Lung (tissue), 12 donors: Measurements from ENCODE around the gene ANKUB1. TPM values are rescaled to one million over a fixed set of nuclear protein-coding genes. Genes with fewer than 3 reads are reported as not detected.

Experiments used
- ATAC-seq: fragments of 200-7000 bp; cut with Tn5 transposase; one replicate; pipeline ENCODE4 v1.9.1; 2020; ENCODE audit warnings: moderate number of reproducible peaks; ENCODE audit not compliant: insufficient read depth, low FRiP score
- DNase-seq, 3 donors: peaks; one replicate each; pipeline ENCODE4 v3.0.0-alpha.2; 2013 to 2017
- H3K27ac ChIP-seq, 2 donors: one replicate each; pipeline ENCODE4 v1.5.1; 2013; ENCODE audit warnings: mild to moderate bottlenecking in 2 of 2, moderate library complexity in 2 of 2, control low read depth in 1 of 2, inconsistent platforms in 1 of 2, low read depth in 1 of 2, low read length in 1 of 2
- H3K27me3 ChIP-seq, 3 donors: one replicate each; pipeline ENCODE4 v1.5.1; 2013; ENCODE audit warnings: low read length in 2 of 3; ENCODE audit not compliant: control insufficient read depth in 3 of 3, insufficient read depth in 3 of 3
- H3K36me3 ChIP-seq, 4 donors: one replicate each; pipeline ENCODE4 v1.5.1; 2013; ENCODE audit warnings: low read length in 4 of 4, mild to moderate bottlenecking in 1 of 4, moderate library complexity in 1 of 4; ENCODE audit not compliant: control insufficient read depth in 4 of 4, insufficient read depth in 4 of 4
- H3K4me1 ChIP-seq, 5 donors: one replicate each; pipeline ENCODE4 v1.5.1; 2013; ENCODE audit warnings: low read length in 5 of 5, mild to moderate bottlenecking in 2 of 5, moderate library complexity in 1 of 5; ENCODE audit not compliant: control insufficient read depth in 5 of 5, insufficient read depth in 5 of 5
- H3K4me3 ChIP-seq: one replicate; pipeline ENCODE4 v1.5.1; 2013; ENCODE audit warnings: mild to moderate bottlenecking, control low read depth, moderate library complexity
- H3K9ac ChIP-seq, 2 donors: one replicate each; pipeline ENCODE4 v1.5.1; 2013; ENCODE audit warnings: low read length in 2 of 2, control low read depth in 1 of 2; ENCODE audit not compliant: insufficient read depth in 1 of 2
- H3K9me3 ChIP-seq, 4 donors: one replicate each; pipeline ENCODE4 v1.5.1; 2013; ENCODE audit warnings: low read length in 3 of 4, mild to moderate bottlenecking in 1 of 4, moderate library complexity in 1 of 4; ENCODE audit not compliant: control insufficient read depth in 4 of 4, insufficient read depth in 3 of 4
- WGBS, 2 donors: extraction: QIAGEN DNeasy Blood & Tissue Kit; methylation state at CpG; one replicate each; pipeline ENCODE4 v1.1.7; 2013; 5-methylcytosine and 5-hydroxymethylcytosine counted together
- polyA plus RNA-seq, 2 donors: library from polyadenylated mRNA; stranded (reverse); fragments of 200-250 nt; gene quantifications; one replicate each; pipeline ENCODE4 v1.2.1, GENCODE V29; 2013
- total RNA-seq, 2 donors: library from RNA; depleted of rRNA in 1 of 2; stranded (reverse); fragments of >200 nt in 1 of 2; gene quantifications; one replicate each; pipeline ENCODE4 v1.2.1, GENCODE V29; 2014 to 2021
- TF ChIP-seq, protein P1 (sequence below): IDR thresholded peaks from 2 replicates; pipeline ENCODE4 v1.5.1; 2012; ENCODE audit warnings: mild to moderate bottlenecking; ENCODE audit errors: control extremely low read depth, extremely low read depth
- donor health status: control.
- donor health status: control.
- donor health status: Bipolar disorder and iron deficiency.
- donor health status: healthy.
- donor health status: DM: yes; HTN: yes; CAD: no.

ANKUB1 gene
- total and polyA plus RNA-seq, 4 donors: 1.3 to 6.7 (median 2.4) TPM

DNA sequence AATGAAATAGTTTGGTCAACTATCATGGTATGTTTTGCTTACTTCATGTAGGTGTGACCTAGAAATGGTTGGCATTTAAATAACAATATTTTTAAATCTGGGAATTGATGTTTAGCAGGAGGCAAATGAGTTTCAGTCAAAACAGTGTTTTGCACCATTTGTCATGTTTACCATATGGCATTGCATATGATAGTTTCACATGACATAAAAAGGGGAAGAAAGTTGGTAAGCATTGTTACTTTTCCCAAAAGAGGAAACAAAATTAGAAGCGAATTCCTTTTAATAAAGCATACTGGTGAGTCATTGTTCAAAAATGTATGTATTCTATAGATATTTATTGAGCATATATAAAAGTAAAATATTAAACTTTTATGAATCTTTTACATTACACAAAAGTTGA, 23.0 kb upstream of the ANKUB1 start:
- Histone ChIP-seq H3K27ac (no peak overlapping the region), H3K9ac (no peak overlapping the region), H3K36me3 (no peaks in the 10 kb centered on the region), H3K4me3 (no peak overlapping the region), H3K27me3 (no peaks in the 10 kb centered on the region), H3K4me1 (peaks cover 0 to 19% (median 14%) of the 10 kb centered on the region in 5 donors), H3K9me3 (no peaks in the 10 kb centered on the region)
- no peak for ATAC-seq
- no peak for DNase-seq
- WGBS, 2 donors: 30 to 57% methylated on average over 1 of the region's 1 CpG
- TF ChIP-seq, protein P1, sequence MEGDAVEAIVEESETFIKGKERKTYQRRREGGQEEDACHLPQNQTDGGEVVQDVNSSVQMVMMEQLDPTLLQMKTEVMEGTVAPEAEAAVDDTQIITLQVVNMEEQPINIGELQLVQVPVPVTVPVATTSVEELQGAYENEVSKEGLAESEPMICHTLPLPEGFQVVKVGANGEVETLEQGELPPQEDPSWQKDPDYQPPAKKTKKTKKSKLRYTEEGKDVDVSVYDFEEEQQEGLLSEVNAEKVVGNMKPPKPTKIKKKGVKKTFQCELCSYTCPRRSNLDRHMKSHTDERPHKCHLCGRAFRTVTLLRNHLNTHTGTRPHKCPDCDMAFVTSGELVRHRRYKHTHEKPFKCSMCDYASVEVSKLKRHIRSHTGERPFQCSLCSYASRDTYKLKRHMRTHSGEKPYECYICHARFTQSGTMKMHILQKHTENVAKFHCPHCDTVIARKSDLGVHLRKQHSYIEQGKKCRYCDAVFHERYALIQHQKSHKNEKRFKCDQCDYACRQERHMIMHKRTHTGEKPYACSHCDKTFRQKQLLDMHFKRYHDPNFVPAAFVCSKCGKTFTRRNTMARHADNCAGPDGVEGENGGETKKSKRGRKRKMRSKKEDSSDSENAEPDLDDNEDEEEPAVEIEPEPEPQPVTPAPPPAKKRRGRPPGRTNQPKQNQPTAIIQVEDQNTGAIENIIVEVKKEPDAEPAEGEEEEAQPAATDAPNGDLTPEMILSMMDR: no peak

DNA sequence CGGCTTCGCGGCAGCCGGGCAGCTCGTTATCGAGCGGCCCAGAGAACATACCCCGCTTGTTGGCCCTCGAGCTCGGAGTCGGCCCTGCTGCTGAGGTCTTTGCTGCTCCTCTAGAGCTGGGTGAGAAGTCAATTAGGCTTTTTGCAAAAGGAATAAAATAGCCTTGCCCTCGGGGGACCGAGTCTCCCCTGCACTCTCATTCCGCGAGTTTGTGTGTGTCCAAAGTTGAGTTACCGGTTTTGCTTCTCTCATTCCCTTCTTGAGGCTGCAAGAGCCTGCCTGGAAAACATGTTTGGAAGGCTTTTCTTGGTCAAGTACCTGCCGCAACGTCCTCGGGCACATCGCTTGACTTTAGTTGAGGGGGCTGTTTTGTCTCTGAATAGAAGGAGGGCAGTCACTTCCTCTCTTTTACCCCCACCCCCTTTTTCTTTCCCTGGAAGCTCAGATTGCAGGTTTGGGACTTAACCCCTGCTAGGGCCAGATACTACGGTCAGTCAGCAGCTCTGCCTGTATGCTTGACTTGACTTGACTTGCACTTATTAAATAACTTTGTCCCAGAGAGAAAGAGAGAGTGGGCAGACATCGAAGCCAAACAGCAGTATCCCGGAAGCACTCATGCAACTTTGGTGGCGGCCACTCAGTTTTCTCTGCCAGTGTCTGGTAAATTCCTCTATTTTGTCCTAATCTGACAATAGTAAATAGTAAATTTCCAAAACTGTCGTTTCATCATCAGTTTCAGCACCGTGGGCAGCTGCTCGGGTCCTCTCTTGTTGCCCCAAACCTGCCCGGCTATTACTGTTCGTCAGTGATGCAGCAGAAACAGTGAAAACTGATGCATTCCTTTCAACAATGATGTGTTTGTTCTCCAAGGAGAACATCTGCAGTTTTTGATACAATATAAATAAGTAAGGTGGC, 21.3 kb upstream of the ANKUB1 start:
- peak overlapping the region; percentile 98 to 99 for H3K27ac ChIP-seq
- H3K27me3 ChIP-seq: no peaks in the 10 kb centered on the region
- DNase-seq: peak; percentile 56 to 81 (median 77)
- TF ChIP-seq, protein P1: no peak
- peaks cover 0 to 19% (median 14%) of the 10 kb centered on the region in 5 donors for H3K4me1 ChIP-seq
- WGBS, 2 donors: 0% methylated on average over 29 of the region's 29 CpGs
- ATAC-seq: peak; percentile 4
- H3K9ac ChIP-seq: peak overlapping the region; percentile 78 to 89
- H3K9me3 ChIP-seq: no peaks in the 10 kb centered on the region
- no peaks in the 10 kb centered on the region for H3K36me3 ChIP-seq
- H3K4me3 ChIP-seq: peak overlapping the region; percentile 83

DNA sequence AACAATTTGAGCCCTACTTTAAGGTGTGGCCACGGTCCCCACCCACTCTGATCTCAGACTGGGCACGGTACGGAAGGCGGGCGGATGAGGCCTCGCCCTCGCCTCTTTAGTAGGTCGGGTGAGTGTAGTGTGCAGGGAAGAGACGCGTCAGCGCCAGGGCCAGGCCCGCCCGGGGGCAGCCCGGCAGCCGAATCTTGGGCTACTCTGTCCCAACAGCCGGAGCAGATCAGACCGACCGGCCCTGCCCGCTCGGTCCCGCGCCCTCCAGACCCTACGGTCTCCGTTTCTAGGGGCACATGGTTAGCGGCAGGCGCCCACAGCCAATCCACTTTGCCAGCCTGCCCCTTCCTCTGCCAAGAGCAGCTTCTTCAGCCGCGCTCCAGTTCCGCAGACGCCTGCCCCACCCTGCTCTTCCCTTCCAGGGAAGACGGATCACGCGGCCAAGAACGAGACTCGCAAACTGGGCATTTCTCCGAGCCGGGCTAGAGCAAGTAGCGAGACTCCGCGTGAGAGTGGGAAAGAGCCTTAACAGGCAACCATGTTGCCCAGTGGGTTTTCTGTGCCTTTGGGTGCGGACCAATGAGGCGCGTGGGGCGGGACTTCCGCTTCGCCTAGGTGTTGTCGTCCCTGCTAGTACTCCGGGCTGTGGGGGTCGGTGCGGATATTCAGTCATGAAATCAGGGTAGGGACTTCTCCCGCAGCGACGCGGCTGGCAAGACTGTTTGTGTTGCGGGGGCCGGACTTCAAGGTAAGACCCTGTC, 20.4 kb upstream of the ANKUB1 start, which contains the start of gene RNF13:
Gene RNF13 (plus strand): TSS at position 610 of the 761 bp plus-strand sequence. CDS start 32,812 bp downstream, outside the sequence.
- WGBS, 2 donors: 0% methylated on average over 54 to 56 of the region's 56 CpGs
- ATAC-seq (peak; percentile 92), DNase-seq (peak; percentile 95 to 98 (median 97))
- Histone ChIP-seq H3K27me3 (no peaks in the 10 kb centered on the region), H3K4me1 (peaks cover 0 to 19% (median 14%) of the 10 kb centered on the region in 5 donors), H3K9ac (peak within 1 kb of the TSS; percentile 86 to 89), H3K36me3 (no peaks in the 10 kb centered on the region), H3K9me3 (no peaks in the 10 kb centered on the region), H3K4me3 (peak within 1 kb of the TSS; percentile 83), H3K27ac (peak within 1 kb of the TSS; percentile 98 to 99)
- TF ChIP-seq, protein P1: no peak
